H1 (cell line): ENCODE data around the gene SYMPK. TPM values are rescaled to one million over a fixed set of nuclear protein-coding genes. Genes with fewer than 3 reads are reported as not detected.

Experiments used
- ATF3 ChIP-seq: IDR thresholded peaks from 2 replicates; pipeline ENCODE4 v1.6.1; 2011; ENCODE audit warnings: low read depth, mild to moderate bottlenecking, low read length; ENCODE audit not compliant: insufficient read depth
- CEBPB ChIP-seq: IDR thresholded peaks from 2 replicates; pipeline ENCODE4 v1.6.1; 2012; ENCODE audit warnings: low read depth, low read length
- CTBP2 ChIP-seq: IDR thresholded peaks from 2 replicates; pipeline ENCODE4 v1.7.0; 2011; ENCODE audit warnings: borderline replicate concordance, mild to moderate bottlenecking, moderate library complexity, mixed read lengths, low read length; ENCODE audit not compliant: insufficient read depth, insufficient read length
- CTCF ChIP-seq, 3 experiments: IDR thresholded peaks; 1 replicate in 2 of 3; 2 replicates in 1 of 3; pipeline versions ENCODE4 v1.5.1 to v1.6.1; 2011; ENCODE audit warnings: low read length in 3 of 3, mild to moderate bottlenecking in 3 of 3, inconsistent platforms in 2 of 3, low read depth in 1 of 3, moderate library complexity in 1 of 3; ENCODE audit not compliant: insufficient read depth in 1 of 3; ENCODE audit errors: control extremely low read depth in 1 of 3
- EP300 ChIP-seq, 2 experiments: IDR thresholded peaks; 1 replicate in 1 of 2; 2 replicates in 1 of 2; pipeline ENCODE4 v1.6.1; 2011 to 2012; ENCODE audit warnings: low read depth in 2 of 2, low read length in 2 of 2, mild to moderate bottlenecking in 2 of 2, borderline replicate concordance in 1 of 2, inconsistent platforms in 1 of 2, moderate library complexity in 1 of 2
- NANOG ChIP-seq: IDR thresholded peaks from 2 replicates; pipeline ENCODE4 v1.6.1; 2011; ENCODE audit warnings: low read length, low read depth, mild to moderate bottlenecking, inconsistent platforms; ENCODE audit not compliant: insufficient read depth, poor library complexity, severe bottlenecking
- RXRA ChIP-seq: IDR thresholded peaks from 2 replicates; pipeline ENCODE4 v1.6.1; 2011; ENCODE audit warnings: low read depth, mild to moderate bottlenecking, low read length, moderate library complexity; ENCODE audit not compliant: insufficient read depth
- SRF ChIP-seq: IDR thresholded peaks from 2 replicates; pipeline ENCODE4 v1.6.1; 2011; ENCODE audit warnings: mild to moderate bottlenecking, low read depth, low read length, moderate library complexity
- TEAD4 ChIP-seq: IDR thresholded peaks from 2 replicates; pipeline ENCODE4 v1.6.1; 2012; ENCODE audit warnings: low read depth, low read length, inconsistent platforms, mixed read lengths
- polyA plus RNA-seq, 7 experiments: library from polyadenylated mRNA; depleted of rRNA in 3 of 7; stranded (reverse) in 5 of 7; unstranded in 2 of 7; fragments of >200 nt in 5 of 7; fragments of 200-250 nt in 2 of 7; gene quantifications; 1 replicate in 5 of 7; 2 replicates in 1 of 7; 4 replicates in 1 of 7; pipeline versions ENCODE4 v1.2.1 to v1.2.3, GENCODE V29; 2011 to 2013; ENCODE audit warnings: missing spikeins in 2 of 7, mixed read lengths in 2 of 7
- total RNA-seq: library from RNA; stranded (reverse); fragmentation: NEBNext Ultra II Directional; extraction: Animal tissue kit (Norgen Biotek cat#: 25700); gene quantifications from 2 replicates; pipeline ENCODE4 v1.2.1, GENCODE V29; 2021

The SYMPK gene
- total and polyA plus RNA-seq, 2 of the 8 experiments (the other 6 are each of a cell fraction or from before 2014, with no cell fraction given): 93.6 to 99.5 TPM

GRCh38 chr19:45814851-45815480, 48.0 kb downstream of the SYMPK start, which contains the start of gene RSPH6A (continued):
- TF ChIP-seq ATF3: no peak
- no peak for TF ChIP-seq SRF
- no peak for TF ChIP-seq EP300 (IDR thresholded peaks at IDR 0.05; ENCODE audit: borderline replicate concordance in 1 of 2, low read depth in 2 of 2, low read length in 2 of 2)
- TF ChIP-seq CTCF (IDR thresholded peaks at IDR 0.05; ENCODE audit: control extremely low read depth in 1 of 3, insufficient read depth in 1 of 3, low read depth in 1 of 3, low read length in 3 of 3): 0 out of 4 replicates have a peak, but pooled peaks of 1 of the 3 experiments have one; percentile 1
- no peak for TF ChIP-seq CEBPB
- no peak for TF ChIP-seq CTBP2
- TF ChIP-seq TEAD4: no peak
- no peak for TF ChIP-seq RXRA
- TF ChIP-seq NANOG: no peak
